ENCODE results near the gene TM6SF1. TPM values are rescaled to one million over a fixed set of nuclear protein-coding genes. Genes with fewer than 3 reads are reported as not detected.

TM6SF1 gene
- total RNA-seq, 4 donors from 2014 or later: 7.5 to 11.2 (median 9.6) TPM

- WGBS, 2 donors: 68 to 71% methylated on average over 2 of the region's 2 CpGs
- Histone ChIP-seq H3K4me3 (no peak overlapping the region), H3K9me3 (peaks cover 0 to 6% (median 0%) of the 10 kb centered on the region in 4 donors), H3K27me3 (no peaks in the 10 kb centered on the region), H3K36me3 (no peaks in the 10 kb centered on the region), H3K27ac (no peak overlapping the region), H3K4me1 (no peaks in the 10 kb centered on the region)
- TF ChIP-seq POLR2A (IDR thresholded peaks at IDR 0.05) (no peak), CTCF (IDR thresholded peaks at IDR 0.05) (no peak), EP300 (IDR thresholded peaks at IDR 0.05) (no peak)
- DNase-seq (ENCODE audit: low spot score in 2 of 2): no peak
Measured at GRCh38 chr15:83099290-83099689, 8.2 kb upstream of the TM6SF1 start.

DNA sequence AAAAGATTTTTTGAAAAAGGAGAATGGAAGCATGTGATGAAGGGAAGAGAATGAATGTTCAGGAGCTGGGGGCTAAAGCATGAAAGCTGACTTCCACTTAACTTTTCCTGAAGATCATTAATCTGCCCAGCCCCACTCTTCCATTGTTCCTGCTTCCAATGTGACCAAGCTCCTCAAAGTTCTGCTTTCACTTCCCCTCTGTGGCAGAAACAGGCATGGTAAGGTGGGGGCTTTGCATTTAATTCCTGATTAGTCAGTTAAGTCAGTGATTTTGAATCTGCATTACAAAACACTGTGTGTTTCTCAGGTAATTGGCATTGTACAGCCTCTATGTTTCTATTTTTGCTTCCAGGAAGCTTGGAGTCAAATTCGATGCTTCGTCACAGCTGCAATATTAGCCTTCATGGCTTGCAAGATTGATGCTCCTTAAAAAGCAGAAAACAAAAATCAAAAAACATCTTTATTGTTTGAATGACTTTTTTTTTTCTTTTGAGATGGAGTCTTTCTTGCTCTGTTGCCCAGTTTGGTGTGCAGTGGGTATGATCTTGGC lies 7.3 kb upstream of the TM6SF1 start:
- Histone ChIP-seq H3K27me3 (no peaks in the 10 kb centered on the region), H3K4me3 (no peak overlapping the region), H3K4me1 (no peaks in the 10 kb centered on the region), H3K9me3 (peaks cover 0 to 6% (median 0%) of the 10 kb centered on the region in 4 donors), H3K36me3 (no peaks in the 10 kb centered on the region), H3K27ac (no peak overlapping the region)
- no peak for DNase-seq (ENCODE audit: low spot score in 2 of 2)
- TF ChIP-seq EP300 (IDR thresholded peaks at IDR 0.05) (peak in 1 of 2 donors; percentile 64), CTCF (IDR thresholded peaks at IDR 0.05) (no peak), POLR2A (IDR thresholded peaks at IDR 0.05) (no peak)
- 57 to 64% methylated on average over 2 of the region's 2 CpGs for WGBS, 2 donors

- WGBS, 2 donors: 54 to 71% methylated on average over 2 of the region's 2 CpGs
Measured at GRCh38 chr15:83102346-83102745, 5.1 kb upstream of the TM6SF1 start.

DNA sequence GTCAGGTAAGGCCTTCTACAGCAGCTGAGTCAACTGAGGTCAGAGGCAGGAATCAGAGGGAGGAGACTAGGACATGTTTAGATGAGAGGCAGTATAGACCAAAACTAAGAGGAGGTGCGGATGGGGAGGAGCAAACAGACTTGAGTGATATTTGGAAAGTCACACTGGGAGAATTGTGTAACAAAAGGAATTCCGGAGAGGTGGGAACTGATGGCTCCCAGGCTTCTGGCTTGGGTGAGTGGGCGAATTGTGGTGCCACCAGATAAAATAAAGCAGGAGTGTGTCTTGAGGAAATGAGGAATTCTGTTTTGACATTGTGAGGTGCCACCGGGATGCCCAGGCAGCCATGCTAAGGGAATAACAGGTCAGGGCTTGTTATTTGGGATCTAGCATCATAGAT lies 3.3 kb upstream of the TM6SF1 start:
- peaks cover 0 to 34% of the 10 kb centered on the region in 2 donors for H3K27me3 ChIP-seq
- H3K4me3 ChIP-seq: no peak overlapping the region
- no peaks in the 10 kb centered on the region for H3K36me3 ChIP-seq
- 92 to 93% methylated on average over 4 of the region's 4 CpGs for WGBS, 2 donors
- no peak for DNase-seq (ENCODE audit: low spot score in 2 of 2)
- H3K4me1 ChIP-seq: peaks cover 0 to 18% (median 4%) of the 10 kb centered on the region in 4 donors
- no peak overlapping the region for H3K27ac ChIP-seq
- no peaks in the 10 kb centered on the region for H3K9me3 ChIP-seq
- TF ChIP-seq POLR2A (IDR thresholded peaks at IDR 0.05) (no peak), EP300 (IDR thresholded peaks at IDR 0.05) (no peak), CTCF (IDR thresholded peaks at IDR 0.05) (no peak)

More at GRCh38 chr15:83102346-83102745, 5.1 kb upstream of the TM6SF1 start:
- TF ChIP-seq CTCF (IDR thresholded peaks at IDR 0.05) (no peak), EP300 (IDR thresholded peaks at IDR 0.05) (no peak), POLR2A (IDR thresholded peaks at IDR 0.05) (no peak)
- DNase-seq (ENCODE audit: low spot score in 2 of 2): no peak
- Histone ChIP-seq H3K27ac (no peak overlapping the region), H3K4me1 (peaks cover 0 to 9% (median 0%) of the 10 kb centered on the region in 4 donors), H3K9me3 (peaks cover 0 to 6% (median 0%) of the 10 kb centered on the region in 4 donors), H3K4me3 (no peak overlapping the region), H3K27me3 (peaks cover 0 to 17% of the 10 kb centered on the region in 2 donors), H3K36me3 (no peaks in the 10 kb centered on the region)

DNA sequence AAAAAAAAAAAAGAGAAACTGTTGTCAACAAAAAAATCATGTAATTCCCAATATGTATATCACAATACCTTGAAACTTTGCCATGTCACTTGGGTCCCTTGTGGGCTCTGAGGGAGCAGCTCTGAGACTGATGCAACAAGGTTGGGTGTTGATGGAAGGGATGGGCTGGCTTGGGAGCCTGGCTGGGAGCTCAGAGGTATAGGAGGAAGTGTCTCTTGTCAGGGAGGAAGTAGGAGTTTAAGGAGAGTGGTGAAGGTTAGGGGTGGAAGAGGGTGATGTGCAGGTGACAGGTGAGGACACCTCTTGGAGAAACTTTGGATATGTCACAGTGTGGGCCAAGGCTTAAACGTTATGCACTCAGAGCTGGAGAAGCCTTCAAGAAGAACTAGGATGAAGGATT lies 2.0 kb upstream of the TM6SF1 start:
- Histone ChIP-seq H3K4me1 (peaks cover 0 to 18% (median 7%) of the 10 kb centered on the region in 4 donors), H3K9me3 (no peaks in the 10 kb centered on the region), H3K4me3 (no peak overlapping the region), H3K27me3 (peaks cover 0 to 35% of the 10 kb centered on the region in 2 donors), H3K27ac (no peak overlapping the region), H3K36me3 (no peaks in the 10 kb centered on the region)
- WGBS, 2 donors: 72 to 91% methylated on average over 1 of the region's 1 CpG
- no peak for DNase-seq (ENCODE audit: low spot score in 2 of 2)
- no peak for TF ChIP-seq EP300 (IDR thresholded peaks at IDR 0.05)

All from tibial nerve (tissue), 4 donors.